ENCODE measurements around the gene HSP90AA1. TPM values are rescaled to one million over a fixed set of nuclear protein-coding genes. Genes with fewer than 3 reads are reported as not detected.

The HSP90AA1 gene
- total RNA-seq, 2 experiments from 2014 or later, result 451 to 462 TPM

DNA sequence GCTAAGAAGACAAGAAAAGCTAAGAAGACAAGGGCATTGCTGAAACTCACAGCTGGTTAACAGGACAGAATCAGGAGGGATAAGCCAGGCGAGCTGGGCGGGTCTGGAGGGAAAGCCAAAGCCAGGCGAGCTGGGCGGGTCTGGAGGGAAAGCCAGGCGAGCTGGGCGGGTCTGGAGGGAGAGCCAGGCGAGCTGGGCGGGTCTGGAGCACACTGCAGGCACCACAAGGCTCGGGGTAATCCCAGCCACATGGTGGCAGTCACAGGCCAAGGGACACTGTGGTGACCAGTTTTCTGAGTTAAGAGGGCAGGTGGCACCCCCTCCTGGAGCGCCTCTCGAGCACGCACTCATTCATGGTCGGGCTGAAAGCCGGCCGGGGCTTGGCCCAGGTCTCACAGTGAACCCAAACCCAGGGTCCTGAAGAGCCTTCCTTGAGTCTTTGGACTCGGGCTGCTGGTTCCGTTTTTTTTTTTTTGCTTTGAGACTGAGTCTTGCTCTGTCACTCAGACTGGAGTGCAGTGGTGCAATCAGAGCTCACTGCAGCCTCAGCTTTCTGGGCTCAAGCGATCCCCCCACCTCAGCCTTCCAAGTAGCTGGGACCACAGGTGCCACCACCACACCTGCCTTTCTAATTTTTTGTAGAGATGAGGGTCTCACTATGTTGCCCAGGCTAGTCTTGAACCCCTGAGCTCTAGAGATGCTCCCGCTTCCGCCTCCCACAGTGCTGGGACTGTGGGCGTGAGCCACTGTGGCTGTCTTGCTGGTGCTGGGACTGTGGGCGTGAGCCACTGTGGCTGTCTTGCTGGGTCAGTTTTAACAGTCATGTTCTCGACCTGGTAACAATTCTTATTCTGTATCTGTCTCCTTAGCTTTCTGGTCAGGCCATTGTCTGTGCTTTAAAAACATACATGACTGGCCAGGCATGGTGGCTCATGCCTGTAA, 40.2 kb downstream of the HSP90AA1 start:
- H3K9me3 Mint-ChIP-seq, result no peaks in the 10 kb centered on the region
- no peaks in the 10 kb centered on the region for H3K4me1 ChIP-seq (ENCODE audit: insufficient read depth, low read length)
- ATAC-seq (ENCODE audit: poor library complexity) (no peak), DNase-seq (peak in 5 of 14 experiments; percentile 12 to 50 (median 29))
- no peaks in the 10 kb centered on the region for H3K27me3 Mint-ChIP-seq
- CTCF ChIA-PET, result interaction anchor here (0.8 kb wide), 1 partner anchor 50 kb away, joined by 3 read pairs; no protein-coding TSS in a partner anchor
- H3K27me3 ChIP-seq (ENCODE audit: control insufficient read depth in 1 of 2, insufficient read depth in 2 of 2, low read length in 2 of 2), result no peaks in the 10 kb centered on the region
- H3K36me3 Mint-ChIP-seq (ENCODE audit: low read depth), result peaks cover 88% of the 10 kb centered on the region
- no peak overlapping the region for H3K4me3 ChIP-seq (ENCODE audit: low read length)
- H3K4me3 Mint-ChIP-seq, result no peak overlapping the region
- H3K4me1 Mint-ChIP-seq (ENCODE audit: low read depth), result no peaks in the 10 kb centered on the region
- intact Hi-C loops (cut with DNase I, micrococcal nuclease), result loop anchor here in 1 of 2 experiments (5.0 kb wide), 1 partner anchor 51 kb away; no protein-coding TSS in a partner anchor
- POLR2A ChIA-PET, result no interaction called here
- peaks cover 77% of the 10 kb centered on the region for H3K36me3 ChIP-seq (ENCODE audit: insufficient read depth, low read length)
- H3K27ac Mint-ChIP-seq, result no peak overlapping the region
- TF ChIP-seq, protein P1, sequence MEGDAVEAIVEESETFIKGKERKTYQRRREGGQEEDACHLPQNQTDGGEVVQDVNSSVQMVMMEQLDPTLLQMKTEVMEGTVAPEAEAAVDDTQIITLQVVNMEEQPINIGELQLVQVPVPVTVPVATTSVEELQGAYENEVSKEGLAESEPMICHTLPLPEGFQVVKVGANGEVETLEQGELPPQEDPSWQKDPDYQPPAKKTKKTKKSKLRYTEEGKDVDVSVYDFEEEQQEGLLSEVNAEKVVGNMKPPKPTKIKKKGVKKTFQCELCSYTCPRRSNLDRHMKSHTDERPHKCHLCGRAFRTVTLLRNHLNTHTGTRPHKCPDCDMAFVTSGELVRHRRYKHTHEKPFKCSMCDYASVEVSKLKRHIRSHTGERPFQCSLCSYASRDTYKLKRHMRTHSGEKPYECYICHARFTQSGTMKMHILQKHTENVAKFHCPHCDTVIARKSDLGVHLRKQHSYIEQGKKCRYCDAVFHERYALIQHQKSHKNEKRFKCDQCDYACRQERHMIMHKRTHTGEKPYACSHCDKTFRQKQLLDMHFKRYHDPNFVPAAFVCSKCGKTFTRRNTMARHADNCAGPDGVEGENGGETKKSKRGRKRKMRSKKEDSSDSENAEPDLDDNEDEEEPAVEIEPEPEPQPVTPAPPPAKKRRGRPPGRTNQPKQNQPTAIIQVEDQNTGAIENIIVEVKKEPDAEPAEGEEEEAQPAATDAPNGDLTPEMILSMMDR (IDR thresholded peaks at IDR 0.05), result no peak
- H3K27ac ChIP-seq (ENCODE audit: low read depth in 1 of 2, low read length in 2 of 2), result no peak overlapping the region
- H3K9me3 ChIP-seq (ENCODE audit: control insufficient read depth in 1 of 2, insufficient read depth in 1 of 2, low read length in 2 of 2), result no peaks in the 10 kb centered on the region

DNA sequence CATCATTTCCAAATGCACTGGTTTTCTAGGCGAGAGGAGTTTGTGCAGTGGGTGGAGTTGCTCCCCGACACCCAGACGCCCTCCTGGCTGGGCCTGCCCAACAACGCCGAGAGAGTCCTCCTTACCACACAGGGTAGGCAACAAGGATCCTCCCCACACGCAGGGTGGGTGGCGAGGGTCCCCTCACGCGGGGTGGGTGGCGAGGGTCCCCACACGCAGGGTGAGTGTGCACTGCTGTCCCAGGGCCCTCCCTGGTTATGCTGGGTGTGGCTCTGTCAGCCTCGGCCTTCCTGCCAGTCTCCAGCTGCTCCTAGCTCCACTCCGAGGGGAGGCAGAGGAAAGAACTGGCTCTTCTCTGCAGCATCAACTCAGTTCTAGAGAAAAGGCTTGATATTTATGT, 42.3 kb downstream of the HSP90AA1 start:
- CTCF ChIA-PET, result no interaction called here
- DNase-seq, result no peak
- no peak overlapping the region for H3K27ac Mint-ChIP-seq
- Histone ChIP-seq H3K4me1 (ENCODE audit: insufficient read depth, low read length) (no peaks in the 10 kb centered on the region), H3K9me3 (ENCODE audit: control insufficient read depth in 1 of 2, insufficient read depth in 1 of 2, low read length in 2 of 2) (no peaks in the 10 kb centered on the region), H3K27ac (ENCODE audit: low read depth in 1 of 2, low read length in 2 of 2) (no peak overlapping the region), H3K4me3 (ENCODE audit: low read length) (no peak overlapping the region), H3K36me3 (ENCODE audit: insufficient read depth, low read length) (peaks cover 82% of the 10 kb centered on the region), H3K27me3 (ENCODE audit: control insufficient read depth in 1 of 2, insufficient read depth in 2 of 2, low read length in 2 of 2) (no peaks in the 10 kb centered on the region)
- no peak for ATAC-seq (ENCODE audit: poor library complexity)
- TF ChIP-seq, protein P1 (IDR thresholded peaks at IDR 0.05), result no peak
- no peaks in the 10 kb centered on the region for H3K27me3 Mint-ChIP-seq
- H3K36me3 Mint-ChIP-seq (ENCODE audit: low read depth), result peaks cover 93% of the 10 kb centered on the region
- intact Hi-C loops (cut with DNase I, micrococcal nuclease), result no loop called here
- no peaks in the 10 kb centered on the region for H3K4me1 Mint-ChIP-seq (ENCODE audit: low read depth)
- POLR2A ChIA-PET, result no interaction called here
- H3K9me3 Mint-ChIP-seq, result no peaks in the 10 kb centered on the region
- H3K4me3 Mint-ChIP-seq, result no peak overlapping the region

DNA sequence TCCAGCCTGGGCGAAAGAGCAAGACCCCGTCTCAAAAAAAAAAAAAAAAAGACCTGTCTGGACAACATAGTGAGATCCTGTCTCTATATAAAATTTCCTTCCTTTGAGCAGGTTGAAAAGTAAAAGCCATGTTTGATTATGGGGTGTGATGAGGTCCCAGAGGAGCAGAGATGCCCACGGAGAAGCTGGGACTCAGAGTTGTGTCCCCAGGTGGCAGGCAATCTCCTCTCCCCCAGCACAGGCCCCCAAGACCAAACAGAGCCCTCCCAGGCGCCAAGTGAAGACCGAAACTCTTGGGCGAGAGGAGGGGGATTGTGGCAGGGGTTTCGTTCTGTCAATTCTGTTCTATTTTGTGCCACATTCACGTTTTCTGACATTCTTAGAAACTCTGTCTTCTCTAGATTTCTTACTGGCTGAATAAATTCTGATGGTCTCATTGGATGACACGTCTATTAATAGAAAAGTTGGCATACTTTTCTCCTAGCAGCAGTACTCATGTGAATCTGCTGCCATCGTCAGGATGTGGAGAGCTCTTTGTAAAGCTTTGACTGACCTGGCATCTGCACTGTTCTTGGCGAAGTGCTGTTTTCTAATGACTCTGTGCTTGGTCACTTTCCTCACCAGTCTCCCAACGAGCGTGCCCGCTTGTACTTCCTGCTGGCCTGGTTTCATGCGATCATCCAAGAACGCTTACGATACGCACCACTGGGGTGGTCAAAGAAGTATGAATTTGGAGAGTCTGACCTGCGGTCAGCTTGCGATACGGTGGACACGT, 43.4 kb downstream of the HSP90AA1 start:
- Histone ChIP-seq H3K4me3 (ENCODE audit: low read length) (no peak overlapping the region), H3K36me3 (ENCODE audit: insufficient read depth, low read length) (peaks cover 82% of the 10 kb centered on the region), H3K4me1 (ENCODE audit: insufficient read depth, low read length) (no peaks in the 10 kb centered on the region), H3K27ac (ENCODE audit: low read depth in 1 of 2, low read length in 2 of 2) (no peak overlapping the region), H3K27me3 (ENCODE audit: control insufficient read depth in 1 of 2, insufficient read depth in 2 of 2, low read length in 2 of 2) (no peaks in the 10 kb centered on the region), H3K9me3 (ENCODE audit: control insufficient read depth in 1 of 2, insufficient read depth in 1 of 2, low read length in 2 of 2) (no peaks in the 10 kb centered on the region)
- H3K36me3 Mint-ChIP-seq (ENCODE audit: low read depth), result peaks cover 94% of the 10 kb centered on the region
- H3K4me3 Mint-ChIP-seq, result no peak overlapping the region
- H3K4me1 Mint-ChIP-seq (ENCODE audit: low read depth), result no peaks in the 10 kb centered on the region
- DNase-seq (no peak), ATAC-seq (ENCODE audit: poor library complexity) (no peak)
- no peak overlapping the region for H3K27ac Mint-ChIP-seq
- TF ChIP-seq, protein P1 (IDR thresholded peaks at IDR 0.05), result no peak
- no peaks in the 10 kb centered on the region for H3K27me3 Mint-ChIP-seq
- CTCF ChIA-PET, result no interaction called here
- intact Hi-C loops (cut with DNase I, micrococcal nuclease), result no loop called here
- H3K9me3 Mint-ChIP-seq, result no peaks in the 10 kb centered on the region
- POLR2A ChIA-PET, result no interaction called here

Data from CD4-positive, alpha-beta T cell (primary cell).